GM11168 (cell line): ENCODE results near the gene TTC3.
"Not testable (repeated sequence)": the region's sequence is repeated elsewhere in the genome, so short reads cannot be mapped to it uniquely, and the experiment has no call there.

Experiments
- in situ Hi-C: fragments of 300-500 bp; cut with MboI; formaldehyde crosslinking; loops from one replicate; pipeline ENCODE4 v1.12.0; 2022; ENCODE audit warnings: low sequenced_read_pairs; ENCODE audit not compliant: unreplicated experiment

TTC3 gene

GRCh38 chr21:37085726-37086125 lies 12.7 kb downstream of the TTC3 start:
- in situ Hi-C loops: no loop called here

DNA sequence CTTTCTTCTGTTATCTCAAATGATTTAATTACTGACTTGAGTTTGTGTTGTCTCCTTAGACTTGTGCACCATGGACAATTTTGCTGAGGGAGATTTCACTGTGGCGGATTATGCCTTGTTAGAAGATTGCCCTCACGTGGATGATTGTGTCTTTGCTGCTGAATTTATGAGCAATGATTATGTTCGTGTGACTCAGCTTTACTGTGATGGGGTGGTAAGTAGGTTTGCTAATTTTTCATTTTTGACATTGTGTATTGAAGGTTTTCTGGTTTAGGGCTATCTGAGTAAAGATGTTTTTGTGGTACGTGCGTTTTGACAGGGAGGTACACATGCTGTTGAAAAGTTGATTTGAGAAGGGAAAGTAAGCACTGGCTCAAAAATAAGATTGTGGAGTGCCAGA lies 14.1 kb downstream of the TTC3 start:
- in situ Hi-C loops: no loop called here

DNA sequence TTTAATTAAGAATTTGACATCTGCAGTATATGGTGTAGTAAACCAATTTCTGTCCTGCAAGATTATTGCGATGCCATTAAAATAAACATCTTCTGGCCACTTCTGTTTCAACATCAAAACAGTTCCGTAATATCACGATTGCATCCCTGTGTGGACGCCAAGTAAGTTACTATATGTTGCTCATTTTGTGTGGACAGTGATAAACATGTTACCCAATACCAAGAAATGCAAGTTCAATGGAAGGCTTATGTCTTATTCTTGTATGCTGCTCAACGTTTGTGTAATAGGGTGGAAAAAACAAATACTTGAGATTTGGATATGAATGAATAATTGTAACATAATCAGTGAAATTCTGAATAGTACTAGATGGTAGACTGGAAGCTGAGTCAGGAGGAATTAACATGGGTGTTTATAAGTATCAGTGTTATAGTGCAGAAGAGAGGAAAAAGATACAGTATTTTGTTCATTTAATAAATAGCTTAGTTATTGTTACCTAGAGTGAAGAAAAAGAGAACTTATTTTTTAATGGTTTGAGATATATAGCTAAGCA lies 15.2 kb downstream of the TTC3 start:
- in situ Hi-C loops: no loop called here

DNA sequence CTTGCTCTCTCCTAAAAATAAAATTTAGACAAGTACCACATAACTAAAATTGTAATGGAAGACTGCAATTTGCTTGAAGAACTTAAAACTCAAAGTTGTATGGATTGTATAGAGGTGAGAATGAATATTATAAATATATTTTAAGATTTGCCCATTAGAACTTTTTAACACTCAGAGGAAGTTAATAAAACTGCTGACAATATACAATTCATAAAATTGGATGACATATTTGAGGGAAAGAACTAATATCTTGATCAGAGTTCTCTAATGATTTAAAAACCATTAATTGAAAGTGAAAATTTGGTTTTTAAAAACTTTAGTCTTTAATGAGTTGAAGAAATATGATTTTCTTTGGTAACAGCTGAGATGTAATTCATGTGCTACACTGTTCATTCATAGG lies 20.9 kb downstream of the TTC3 start:
- in situ Hi-C loops: no loop called here

- in situ Hi-C loops: no loop called here
Measured at GRCh38 chr21:37095821-37096220, 22.8 kb downstream of the TTC3 start.

- in situ Hi-C loops: no loop called here
Measured at GRCh38 chr21:37098751-37099150, 25.7 kb downstream of the TTC3 start.

- in situ Hi-C loops: no loop called here
Measured at GRCh38 chr21:37100316-37100715, 27.3 kb downstream of the TTC3 start.

DNA sequence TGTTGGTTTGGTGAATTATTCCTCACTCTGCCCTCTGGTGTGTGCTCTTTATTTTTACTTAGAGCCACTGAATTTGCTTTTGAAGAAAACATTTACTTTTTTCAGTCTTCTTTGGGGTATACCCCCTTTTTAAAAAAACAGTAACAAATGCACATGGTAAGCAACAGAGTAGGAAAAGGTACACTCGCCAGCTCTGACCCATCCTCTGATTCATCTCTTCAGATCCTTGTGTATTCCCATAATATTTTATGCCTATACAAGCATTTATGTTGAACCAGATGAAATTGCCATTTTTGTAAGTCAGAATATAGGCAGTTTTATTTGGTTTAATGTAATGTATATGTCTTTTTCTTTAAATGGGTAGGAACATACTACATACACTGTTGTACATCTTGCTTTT lies 28.3 kb downstream of the TTC3 start:
- in situ Hi-C loops: no loop called here

DNA sequence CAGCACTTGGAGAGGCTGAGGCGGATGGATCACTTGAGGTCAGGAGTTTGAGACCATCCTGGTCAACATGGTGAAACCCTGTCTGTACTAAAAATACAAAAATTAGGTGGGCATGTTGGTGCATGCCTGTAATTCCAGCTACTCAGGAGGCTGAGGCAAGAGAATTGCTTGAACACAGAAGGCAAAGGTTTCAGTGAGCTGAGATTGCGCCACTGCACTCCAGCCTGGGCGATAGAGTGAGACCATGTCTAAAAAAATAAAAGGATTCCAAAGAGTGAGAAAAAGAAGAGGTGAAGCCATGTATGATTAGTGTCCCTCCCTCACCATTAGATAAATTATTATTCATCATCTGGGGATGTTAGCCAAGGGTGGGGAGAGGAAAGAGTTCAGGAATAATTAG lies 29.7 kb downstream of the TTC3 start:
- in situ Hi-C loops: not testable (repeated sequence)

- in situ Hi-C loops: no loop called here
Measured at GRCh38 chr21:37106998-37107397, 33.9 kb downstream of the TTC3 start.

GRCh38 chr21:37111029-37111428 lies 38.0 kb downstream of the TTC3 start:
- in situ Hi-C loops: not testable (repeated sequence)

- in situ Hi-C loops: not testable (repeated sequence)
Measured at GRCh38 chr21:37114301-37114700, 41.2 kb downstream of the TTC3 start.

DNA sequence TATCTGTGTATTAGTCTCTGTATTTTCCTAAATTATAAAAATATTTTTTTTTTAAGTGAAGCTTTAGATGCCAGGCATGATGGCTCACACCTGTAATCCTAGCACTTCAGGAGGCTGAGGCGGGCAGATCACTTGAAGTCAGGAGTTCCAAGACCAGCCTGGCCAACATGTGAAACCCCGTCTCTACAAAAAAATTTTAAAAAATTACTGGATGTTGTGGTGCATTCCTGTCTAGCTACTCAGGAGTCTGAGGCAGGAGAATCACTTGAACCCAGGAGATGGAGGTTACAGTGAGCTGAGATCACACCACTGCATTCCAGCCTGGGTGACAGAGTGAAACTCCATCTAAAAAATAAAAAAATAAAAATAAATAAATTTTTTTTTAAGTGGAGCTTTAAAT lies 43.4 kb downstream of the TTC3 start:
- in situ Hi-C loops: not testable (repeated sequence)

- in situ Hi-C loops: no loop called here
Measured at GRCh38 chr21:37117204-37117603, 44.1 kb downstream of the TTC3 start.

DNA sequence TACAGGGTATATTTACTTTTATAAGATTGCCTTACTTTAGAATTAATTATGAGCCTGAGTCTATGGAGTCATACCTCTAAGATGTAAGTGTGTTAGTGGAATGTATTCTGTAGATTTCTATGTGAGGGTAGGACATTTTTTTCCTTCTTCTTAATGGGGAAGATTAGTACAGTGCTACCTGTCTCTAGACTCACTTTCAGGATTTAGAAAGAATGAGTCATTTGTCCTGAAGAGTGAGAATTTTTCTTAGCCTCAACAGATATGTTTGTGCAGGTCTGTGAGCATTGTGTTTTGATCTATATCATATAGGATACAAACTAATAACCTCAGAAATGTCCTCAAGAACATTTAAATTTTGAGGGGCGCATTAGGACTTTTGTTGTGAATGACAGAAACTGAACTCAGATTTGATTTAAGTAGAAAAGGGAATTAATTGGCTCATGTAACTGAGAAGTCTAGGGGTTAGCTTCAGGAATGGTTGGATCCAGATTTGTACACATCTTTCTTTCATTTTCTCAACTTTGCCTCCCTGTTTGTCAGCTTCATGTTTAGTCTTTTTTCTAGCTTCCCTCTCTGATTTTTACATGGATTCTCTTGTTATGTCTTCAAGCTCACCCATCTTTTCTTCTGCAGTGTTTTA lies 45.3 kb downstream of the TTC3 start:
- in situ Hi-C loops: no loop called here

DNA sequence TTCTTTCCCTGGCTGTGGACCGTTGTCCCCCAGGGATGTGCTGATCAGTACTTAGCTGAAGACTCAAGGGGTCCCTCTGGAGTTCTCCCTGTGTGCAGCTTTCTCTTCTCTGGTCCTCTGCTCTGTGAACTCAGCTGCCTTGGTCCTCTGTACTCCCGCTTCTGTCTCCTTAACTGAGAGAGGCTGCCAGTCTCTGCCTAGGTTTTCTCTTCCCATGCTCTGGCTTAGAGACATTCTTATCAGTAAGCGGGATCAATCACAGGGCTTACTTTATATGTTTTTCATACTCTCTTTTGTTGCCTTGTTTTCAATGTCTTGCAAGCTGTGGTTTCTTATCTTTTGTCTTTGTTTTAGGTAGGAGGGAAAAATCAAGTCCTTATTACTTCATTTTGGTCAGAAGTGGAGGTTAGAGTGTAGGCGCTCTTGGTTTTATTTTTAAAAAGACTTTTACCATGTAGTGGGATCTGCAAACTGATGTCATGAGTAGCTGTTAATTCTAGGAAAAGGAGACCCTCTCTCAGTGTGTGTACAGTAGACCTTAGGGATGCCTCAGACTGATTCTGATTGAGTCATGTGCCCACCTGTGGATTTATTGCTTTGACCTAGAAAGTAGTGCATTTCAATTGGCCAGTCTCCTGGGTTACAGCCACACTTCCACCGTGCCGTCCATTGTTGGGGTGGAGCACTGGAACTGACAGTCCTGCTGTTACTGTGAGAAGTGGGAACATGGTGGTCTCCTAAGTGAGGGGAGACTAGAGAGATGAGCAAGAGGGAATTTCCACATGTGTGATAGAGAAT lies 46.6 kb downstream of the TTC3 start:
- in situ Hi-C loops: no loop called here

- in situ Hi-C loops: no loop called here
Measured at GRCh38 chr21:37128076-37128475, 55.0 kb downstream of the TTC3 start.

DNA sequence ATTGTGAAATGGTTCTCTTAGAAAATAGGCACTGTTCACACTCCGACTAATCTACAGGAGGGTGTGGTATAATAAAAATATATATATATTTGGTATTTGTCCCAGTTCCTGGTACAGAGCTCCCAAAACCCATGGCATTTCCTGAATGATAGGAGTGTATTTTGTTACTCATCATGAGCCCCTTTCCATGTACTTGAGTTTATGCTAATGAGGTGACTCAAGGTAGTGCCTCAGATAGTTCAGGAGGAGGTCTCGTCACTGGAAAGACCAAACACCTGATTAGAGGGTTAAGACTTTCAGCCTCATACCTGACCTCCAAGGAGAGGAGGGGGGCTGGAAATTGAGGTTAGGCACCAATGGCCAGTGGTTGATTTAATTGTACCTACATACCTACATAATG lies 57.9 kb downstream of the TTC3 start:
- in situ Hi-C loops: no loop called here

DNA sequence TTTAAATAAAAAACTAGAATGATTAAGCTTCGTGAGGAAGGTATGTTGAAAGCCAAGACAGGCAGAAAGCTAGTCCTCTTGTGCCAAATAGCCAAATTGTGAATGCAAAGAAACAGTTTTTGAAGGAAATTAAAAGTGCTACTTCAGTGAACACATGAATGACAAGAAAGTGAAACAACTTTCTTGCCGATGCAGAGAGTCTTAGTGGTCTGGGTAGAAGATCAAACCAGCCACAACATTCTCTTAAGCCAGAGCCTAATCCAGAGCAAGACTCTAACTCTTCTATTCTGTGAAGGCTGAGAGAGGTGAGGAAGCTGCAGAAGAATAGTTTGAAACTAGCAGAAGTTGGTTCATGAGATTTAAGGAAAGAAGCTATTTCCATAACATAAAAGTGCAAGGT lies 63.2 kb downstream of the TTC3 start:
- in situ Hi-C loops: no loop called here

GRCh38 chr21:37136744-37137143 lies 63.7 kb downstream of the TTC3 start:
- in situ Hi-C loops: no loop called here

GRCh38 chr21:37139154-37139553 lies 66.1 kb downstream of the TTC3 start:
- in situ Hi-C loops: no loop called here

DNA sequence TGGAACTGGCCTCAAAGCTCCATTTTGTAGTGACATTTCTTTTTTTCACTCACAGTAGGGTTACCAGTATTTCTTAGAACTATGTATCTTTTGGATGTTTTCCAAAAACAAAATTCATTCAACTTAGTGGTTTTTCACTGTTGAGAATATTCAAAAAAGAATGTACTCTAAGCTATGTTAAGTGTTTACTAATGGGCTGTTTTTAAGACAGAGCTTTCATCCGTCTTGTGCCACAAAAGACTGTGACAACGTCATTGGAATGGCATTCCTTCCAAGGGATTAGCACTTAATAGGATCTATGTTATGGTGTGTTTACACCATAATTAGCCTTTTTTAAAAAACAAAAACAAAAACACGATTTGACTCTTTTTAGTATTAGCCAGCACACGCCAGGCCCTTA lies 66.8 kb downstream of the TTC3 start:
- in situ Hi-C loops: no loop called here
